K562 (cell line): ENCODE results near the gene RPS2. TPM values are rescaled to one million over a fixed set of nuclear protein-coding genes. Genes with fewer than 3 reads are reported as not detected.

Experiments
- BCL6 ChIP-seq: fragments of 250-450 bp; sonication (Bioruptor Pico); IDR thresholded peaks from 2 replicates; pipeline ENCODE4 v1.4.0; 2020
- CSDE1 ChIP-seq, 2 experiments: fragments of 450-650 bp; IDR thresholded peaks; 2 replicates each; pipeline ENCODE4 v1.6.1; 2016; ENCODE audit warnings: mild to moderate bottlenecking in 1 of 2
- DLX4 ChIP-seq: fragments of 250-450 bp; sonication (Bioruptor Pico); IDR thresholded peaks from 2 replicates; pipeline ENCODE4 v1.6.1; 2021; ENCODE audit warnings: mild to moderate bottlenecking
- ERF ChIP-seq: fragments of 450-650 bp; formaldehyde crosslinking; IDR thresholded peaks from 2 replicates; pipeline ENCODE4 v1.4.0; 2020; ENCODE audit warnings: mild to moderate bottlenecking, mixed read lengths
- FOXA1 ChIP-seq: fragments of 450-650 bp; IDR thresholded peaks from 2 replicates; pipeline ENCODE4 v1.6.1; 2016; ENCODE audit warnings: mild to moderate bottlenecking, borderline replicate concordance
- HDAC3 ChIP-seq: fragments of 450-650 bp; IDR thresholded peaks from 2 replicates; pipeline ENCODE4 v1.6.1; 2018; ENCODE audit warnings: borderline replicate concordance, mild to moderate bottlenecking, moderate library complexity; ENCODE audit not compliant: partially characterized antibody
- HNRNPK ChIP-seq: fragments of 200-400 bp; formaldehyde crosslinking; IDR thresholded peaks from one replicate; pipeline ENCODE4 v1.6.1; 2018; ENCODE audit warnings: mild to moderate bottlenecking, low read depth, low read length; ENCODE audit not compliant: poor library complexity, severe bottlenecking
- MTA3 ChIP-seq: fragments of 450-650 bp; formaldehyde crosslinking; IDR thresholded peaks from 2 replicates; pipeline ENCODE4 v1.6.1; 2017; ENCODE audit warnings: mild to moderate bottlenecking, borderline replicate concordance
- POU5F1 ChIP-seq: fragments of 150-350 bp; IDR thresholded peaks from 2 replicates; pipeline ENCODE4 v1.6.1; 2014; ENCODE audit warnings: borderline replicate concordance, low read length, low read depth, mild to moderate bottlenecking; ENCODE audit not compliant: partially characterized antibody
- RBM14 ChIP-seq: fragments of 200-400 bp; formaldehyde crosslinking; IDR thresholded peaks from 2 replicates; pipeline ENCODE4 v1.6.1; 2018; ENCODE audit warnings: low read depth, mild to moderate bottlenecking, low read length, moderate library complexity, borderline replicate concordance; ENCODE audit not compliant: insufficient read depth
- RBM15 ChIP-seq: fragments of 200-400 bp; formaldehyde crosslinking; IDR thresholded peaks from 2 replicates; pipeline ENCODE4 v1.6.1; 2018; ENCODE audit warnings: mild to moderate bottlenecking, low read length, moderate library complexity; ENCODE audit not compliant: insufficient read depth
- SIN3A ChIP-seq, 2 experiments: fragments of 150-350 bp in 1 of 2; IDR thresholded peaks; 2 replicates each; pipeline ENCODE4 v1.6.1; 2011 to 2016; ENCODE audit warnings: borderline replicate concordance in 2 of 2, low read depth in 2 of 2, low read length in 2 of 2, mild to moderate bottlenecking in 2 of 2, moderate library complexity in 2 of 2; ENCODE audit not compliant: control insufficient read depth in 1 of 2
- SIN3B ChIP-seq: fragments of 450-650 bp; IDR thresholded peaks from 2 replicates; pipeline ENCODE4 v1.6.1; 2017; ENCODE audit warnings: low read depth, mild to moderate bottlenecking, moderate library complexity
- TAF9B ChIP-seq: fragments of 450-650 bp; IDR thresholded peaks from 2 replicates; pipeline ENCODE4 v1.6.1; 2018; ENCODE audit warnings: mild to moderate bottlenecking; ENCODE audit not compliant: partially characterized antibody
- TBL1XR1 ChIP-seq, 2 experiments: IDR thresholded peaks; 2 replicates each; pipeline ENCODE4 v1.6.1; 2012; ENCODE audit warnings: improper control_type of control experiment in 2 of 2, low read length in 2 of 2, mild to moderate bottlenecking in 1 of 2
- VEZF1 ChIP-seq: fragments of 200-800 bp; sonication (Bioruptor generic); IDR thresholded peaks from 2 replicates; pipeline ENCODE4 v1.6.1; 2017; ENCODE audit warnings: missing genetic modification characterization, missing compliant biosample characterization
- ZBTB1 ChIP-seq: sonication (generic); formaldehyde crosslinking; IDR thresholded peaks from 2 replicates; pipeline ENCODE4 v1.8.1; 2023; ENCODE audit warnings: missing genetic modification reagents, low read depth, mild to moderate bottlenecking, borderline replicate concordance
- ZC3H11A ChIP-seq: IDR thresholded peaks from 2 replicates; pipeline ENCODE4 v1.6.1; 2012; ENCODE audit warnings: low read depth, low read length, improper control_type of control experiment
- ZFPM2 ChIP-seq: fragments of 250-450 bp; sonication (Bioruptor Pico); IDR thresholded peaks from 2 replicates; pipeline ENCODE4 v1.5.1; 2022; ENCODE audit warnings: mild to moderate bottlenecking
- ZKSCAN8 ChIP-seq: fragments of 200-800 bp; sonication (Bioruptor generic); IDR thresholded peaks from 2 replicates; pipeline ENCODE4 v1.6.1; 2016; ENCODE audit warnings: missing genetic modification characterization, missing compliant biosample characterization
- ZNF224 ChIP-seq: sonication (generic); formaldehyde crosslinking; IDR thresholded peaks from 2 replicates; pipeline ENCODE4 v1.8.0; 2022; ENCODE audit warnings: mild to moderate bottlenecking, missing genetic modification reagents
- ZNF23 ChIP-seq: fragments of 250-450 bp; sonication (Bioruptor Pico); IDR thresholded peaks from 2 replicates; pipeline ENCODE4 v1.4.0; 2020; ENCODE audit warnings: mild to moderate bottlenecking
- ZNF282 ChIP-seq: sonication (generic); formaldehyde crosslinking; IDR thresholded peaks from 2 replicates; pipeline ENCODE4 v1.8.1; 2023; ENCODE audit warnings: missing genetic modification reagents
- ZNF77 ChIP-seq: fragments of 250-450 bp; sonication (Bioruptor Pico); IDR thresholded peaks from 2 replicates; pipeline ENCODE4 v1.5.0; 2020
- polyA plus RNA-seq, 8 experiments: library from polyadenylated mRNA; depleted of rRNA in 4 of 8; stranded (reverse) in 5 of 8; unstranded in 3 of 8; fragments of >200 nt; fragmentation: Nextera tagmentation in 2 of 8; fragmentation: Illumina TruSeq in 1 of 8; extraction: Ambion mirVana in 2 of 8; extraction: Trizol in 1 of 8; gene quantifications; 2 replicates each; pipeline versions ENCODE4 v1.2.1 to v1.2.3, GENCODE V29; 2011 to 2014; ENCODE audit warnings: inconsistent platforms in 1 of 8, missing spikeins in 1 of 8
- total RNA-seq, 7 experiments: library from RNA; depleted of rRNA in 6 of 7; stranded (reverse); fragments of >200 nt in 6 of 7; fragmentation: Illumina TruSeq in 2 of 7; extraction: Trizol in 2 of 7; gene quantifications; 2 replicates each; pipeline versions ENCODE4 v1.2.1 to v1.2.3, GENCODE V29; 2011 to 2021; ENCODE audit warnings: low replicate concordance in 1 of 7
- TF ChIP-seq, protein P1 (sequence below): fragments of 450-650 bp; formaldehyde crosslinking; IDR thresholded peaks from 2 replicates; pipeline ENCODE4 v1.4.0; 2020; ENCODE audit warnings: mild to moderate bottlenecking, moderate library complexity
- TF ChIP-seq, protein P2 (sequence below): sonication (generic); formaldehyde crosslinking; IDR thresholded peaks from 2 replicates; pipeline ENCODE4 v1.9.0; 2022; ENCODE audit warnings: mild to moderate bottlenecking, missing genetic modification reagents

Gene RPS2
- total and polyA plus RNA-seq, 9 of the 15 experiments (the other 6 are each of a cell fraction or from before 2014, with no cell fraction given): 834 to 4,794 (median 3,793) TPM

- TF ChIP-seq RBM15 (no peak), MTA3 (peak; percentile 90), VEZF1 (peak; percentile 62; the same call in 1 of the 2 replicates), ZNF282 (0 out of 2 replicates have a peak, but pooled peaks have one; percentile 2), ZNF224 (CRISPR knock-in tag) (no peak), RBM14 (no peak), ZNF23 (CRISPR knock-in tag) (no peak), ZNF77 (no peak), FOXA1 (no peak), SIN3B (peak; percentile 53; the same call in 1 of the 2 replicates), HNRNPK (no peak), POU5F1 (no peak), HDAC3 (no peak), TBL1XR1 (IDR thresholded peaks at IDR 0.05; ENCODE audit: low read length in 2 of 2) (no peak), ERF (CRISPR knock-in tag) (0 out of 2 replicates have a peak, but pooled peaks have one; percentile 48), ZKSCAN8 (no peak), SIN3A (IDR thresholded peaks at IDR 0.05; ENCODE audit: borderline replicate concordance in 2 of 2, control insufficient read depth in 1 of 2, low read depth in 2 of 2, low read length in 2 of 2) (peak in 1 of 2 experiments; percentile 37; a peak in 2 of 4 replicates), ZC3H11A (no peak), BCL6 (CRISPR knock-in tag) (no peak), ZBTB1 (no peak), ZFPM2 (no peak), TAF9B (peak; percentile 82), CSDE1 (IDR thresholded peaks at IDR 0.05) (peak in 1 of 2 experiments; percentile 68; a peak in 1 of 4 replicates), DLX4 (CRISPR knock-in tag) (no peak)
- TF ChIP-seq, protein P1, sequence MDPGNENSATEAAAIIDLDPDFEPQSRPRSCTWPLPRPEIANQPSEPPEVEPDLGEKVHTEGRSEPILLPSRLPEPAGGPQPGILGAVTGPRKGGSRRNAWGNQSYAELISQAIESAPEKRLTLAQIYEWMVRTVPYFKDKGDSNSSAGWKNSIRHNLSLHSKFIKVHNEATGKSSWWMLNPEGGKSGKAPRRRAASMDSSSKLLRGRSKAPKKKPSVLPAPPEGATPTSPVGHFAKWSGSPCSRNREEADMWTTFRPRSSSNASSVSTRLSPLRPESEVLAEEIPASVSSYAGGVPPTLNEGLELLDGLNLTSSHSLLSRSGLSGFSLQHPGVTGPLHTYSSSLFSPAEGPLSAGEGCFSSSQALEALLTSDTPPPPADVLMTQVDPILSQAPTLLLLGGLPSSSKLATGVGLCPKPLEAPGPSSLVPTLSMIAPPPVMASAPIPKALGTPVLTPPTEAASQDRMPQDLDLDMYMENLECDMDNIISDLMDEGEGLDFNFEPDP (CRISPR knock-in tag): no peak
- TF ChIP-seq, protein P2, sequence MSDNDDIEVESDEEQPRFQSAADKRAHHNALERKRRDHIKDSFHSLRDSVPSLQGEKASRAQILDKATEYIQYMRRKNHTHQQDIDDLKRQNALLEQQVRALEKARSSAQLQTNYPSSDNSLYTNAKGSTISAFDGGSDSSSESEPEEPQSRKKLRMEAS (CRISPR knock-in tag): peak; percentile 96
Measured at GRCh38 chr16:2009791-2010510, 45.3 kb upstream of the RPS2 start, which contains the start of gene ZNF598 (continued).
